ENCODE results near the gene IGBP1. TPM values are rescaled to one million over a fixed set of nuclear protein-coding genes. Genes with fewer than 3 reads are reported as not detected.
A peak's percentile ranks its signal among the peaks of the same experiment; 100 is the strongest.

IGBP1 gene
- total RNA-seq, 1 experiment from 2014 or later, result 35.2 TPM

DNA sequence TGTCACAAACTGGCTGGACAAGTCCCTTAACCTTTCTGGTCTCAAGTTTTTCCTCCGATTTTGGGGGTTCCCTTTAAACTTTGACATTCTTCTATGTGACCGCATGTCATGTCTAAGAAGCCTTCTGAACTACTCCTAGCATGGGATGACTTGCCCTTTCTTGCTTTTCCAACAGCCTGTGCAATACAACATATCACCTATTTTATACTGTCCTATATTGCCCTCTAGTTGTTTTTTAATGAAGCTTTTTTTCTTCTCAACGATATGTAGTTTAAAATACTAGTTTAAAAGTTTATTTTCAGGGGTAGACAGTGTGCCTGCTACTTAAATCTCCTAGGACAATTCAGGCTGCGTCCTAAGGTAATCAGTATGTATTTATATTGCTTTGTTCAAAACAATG, 1.0 kb upstream of the IGBP1 start:
- intact Hi-C loops (cut with micrococcal nuclease; ENCODE audit: unreplicated experiment), result no loop called here
- no peak overlapping the region for H3K4me3 ChIP-seq (ENCODE audit: low read depth, low read length, poor library complexity, severe bottlenecking)

DNA sequence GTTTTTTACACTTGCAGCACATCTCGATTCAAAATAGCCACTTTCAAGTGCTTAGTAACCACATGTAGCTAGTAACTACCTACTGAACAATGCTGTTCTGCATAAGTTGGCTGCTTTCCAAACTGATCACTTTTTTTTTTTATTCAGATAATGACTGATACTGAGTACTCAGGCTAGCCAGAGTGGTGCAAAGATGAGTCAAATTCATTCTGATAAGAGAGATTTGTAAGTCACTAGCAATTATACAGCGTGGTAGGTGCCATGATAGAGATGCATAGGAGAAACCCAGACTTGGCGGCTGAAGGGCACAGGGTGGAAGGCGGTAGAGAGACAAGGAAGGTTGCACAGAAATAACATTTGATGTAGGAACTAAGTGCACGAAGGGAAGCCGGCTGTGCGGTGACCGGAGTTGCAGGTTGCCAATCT, 357 bp upstream of the IGBP1 start:
- POLR2A ChIA-PET (ENCODE audit: low non-redundant PET), result interaction anchor here (0.6 kb wide), 2 partner anchors 846 to 1370 kb away, joined by 3 read pairs; no protein-coding TSS in a partner anchor
- Histone ChIP-seq H3K36me3 (ENCODE audit: insufficient read depth, low read length, poor library complexity, severe bottlenecking) (peaks cover 2% of the 10 kb centered on the region), H3K9me3 (ENCODE audit: low read depth, low read length, poor library complexity, severe bottlenecking) (no peaks in the 10 kb centered on the region), H3K27me3 (replicated peaks; ENCODE audit: insufficient read depth, low read depth, low read length, poor library complexity) (no peaks in the 10 kb centered on the region), H3K27ac (ENCODE audit: low read depth, low read length, poor library complexity, severe bottlenecking) (peak overlapping the region; percentile 87), H3K4me1 (ENCODE audit: insufficient read depth, low read length, poor library complexity, severe bottlenecking) (no peaks in the 10 kb centered on the region), H3K4me3 (ENCODE audit: low read depth, low read length, poor library complexity, severe bottlenecking) (peak overlapping the region; percentile 59)
- no TSS peak for BruUV-seq (replicated peaks)
- CTCF ChIA-PET, result interaction anchor here (0.6 to 1.6 kb wide), 6 partner anchors 99 to 1304 kb away, joined by 3 to 5 read pairs (median 3); partner anchors contain the start of gene EFNB1
- TF ChIP-seq, protein P1, sequence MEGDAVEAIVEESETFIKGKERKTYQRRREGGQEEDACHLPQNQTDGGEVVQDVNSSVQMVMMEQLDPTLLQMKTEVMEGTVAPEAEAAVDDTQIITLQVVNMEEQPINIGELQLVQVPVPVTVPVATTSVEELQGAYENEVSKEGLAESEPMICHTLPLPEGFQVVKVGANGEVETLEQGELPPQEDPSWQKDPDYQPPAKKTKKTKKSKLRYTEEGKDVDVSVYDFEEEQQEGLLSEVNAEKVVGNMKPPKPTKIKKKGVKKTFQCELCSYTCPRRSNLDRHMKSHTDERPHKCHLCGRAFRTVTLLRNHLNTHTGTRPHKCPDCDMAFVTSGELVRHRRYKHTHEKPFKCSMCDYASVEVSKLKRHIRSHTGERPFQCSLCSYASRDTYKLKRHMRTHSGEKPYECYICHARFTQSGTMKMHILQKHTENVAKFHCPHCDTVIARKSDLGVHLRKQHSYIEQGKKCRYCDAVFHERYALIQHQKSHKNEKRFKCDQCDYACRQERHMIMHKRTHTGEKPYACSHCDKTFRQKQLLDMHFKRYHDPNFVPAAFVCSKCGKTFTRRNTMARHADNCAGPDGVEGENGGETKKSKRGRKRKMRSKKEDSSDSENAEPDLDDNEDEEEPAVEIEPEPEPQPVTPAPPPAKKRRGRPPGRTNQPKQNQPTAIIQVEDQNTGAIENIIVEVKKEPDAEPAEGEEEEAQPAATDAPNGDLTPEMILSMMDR (conservative IDR thresholded peaks at IDR 0.05; ENCODE audit: low read depth, low read length), result no peak
- TF ChIP-seq EZH2 (IDR thresholded peaks at IDR 0.05; ENCODE audit: borderline replicate concordance, low read depth, low read length, poor library complexity, severe bottlenecking), result no peak
- DNase-seq (ENCODE audit: low spot score), result no peak
- intact Hi-C loops (cut with micrococcal nuclease; ENCODE audit: unreplicated experiment), result no loop called here

More for the DNA sequence above, 1.0 kb upstream of the IGBP1 start:
- H3K4me1 ChIP-seq (ENCODE audit: insufficient read depth, low read length, poor library complexity, severe bottlenecking), result no peaks in the 10 kb centered on the region
- TF ChIP-seq EZH2 (IDR thresholded peaks at IDR 0.05; ENCODE audit: borderline replicate concordance, low read depth, low read length, poor library complexity, severe bottlenecking), result no peak
- TF ChIP-seq, protein P1 (conservative IDR thresholded peaks at IDR 0.05; ENCODE audit: low read depth, low read length), result 0 out of 2 replicates have a peak, but pooled peaks have one; percentile 7
- H3K27ac ChIP-seq (ENCODE audit: low read depth, low read length, poor library complexity, severe bottlenecking), result no peak overlapping the region
- BruUV-seq (replicated peaks), result no TSS peak
- H3K36me3 ChIP-seq (ENCODE audit: insufficient read depth, low read length, poor library complexity, severe bottlenecking), result peaks cover 1% of the 10 kb centered on the region
- no peaks in the 10 kb centered on the region for H3K9me3 ChIP-seq (ENCODE audit: low read depth, low read length, poor library complexity, severe bottlenecking)
- no peak for DNase-seq (ENCODE audit: low spot score)
- ChIA-PET CTCF (interaction anchor here (0.6 kb wide), 1 partner anchor 99 kb away, joined by 4 read pairs; no protein-coding TSS in a partner anchor), POLR2A (ENCODE audit: low non-redundant PET) (interaction anchor here (0.6 kb wide), 1 partner anchor 845 kb away, joined by 3 read pairs; no protein-coding TSS in a partner anchor)
- H3K27me3 ChIP-seq (replicated peaks; ENCODE audit: insufficient read depth, low read depth, low read length, poor library complexity), result no peaks in the 10 kb centered on the region

DNA sequence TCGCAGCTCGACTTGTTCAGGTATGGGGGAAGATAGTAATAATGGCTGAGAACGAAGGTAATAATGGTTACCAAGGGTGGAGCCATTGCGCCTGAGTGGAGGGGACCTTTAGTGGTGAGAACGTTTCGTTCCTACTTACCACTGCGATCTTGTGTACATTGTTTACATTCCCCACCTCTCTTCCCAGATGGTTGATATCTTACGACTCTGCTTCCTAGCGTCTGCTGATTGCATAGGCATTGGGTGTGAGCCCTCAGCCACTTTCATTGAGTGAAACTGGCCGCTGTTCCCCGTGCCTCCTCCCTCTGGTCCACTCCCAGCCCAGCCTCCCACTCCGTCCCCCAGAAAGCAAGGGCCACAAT, 850 bp downstream of the IGBP1 start:
- Histone ChIP-seq H3K4me1 (ENCODE audit: insufficient read depth, low read length, poor library complexity, severe bottlenecking) (no peaks in the 10 kb centered on the region), H3K27me3 (replicated peaks; ENCODE audit: insufficient read depth, low read depth, low read length, poor library complexity) (no peaks in the 10 kb centered on the region), H3K9me3 (ENCODE audit: low read depth, low read length, poor library complexity, severe bottlenecking) (no peaks in the 10 kb centered on the region), H3K4me3 (ENCODE audit: low read depth, low read length, poor library complexity, severe bottlenecking) (peak overlapping the region; percentile 59), H3K36me3 (ENCODE audit: insufficient read depth, low read length, poor library complexity, severe bottlenecking) (peaks cover 2% of the 10 kb centered on the region), H3K27ac (ENCODE audit: low read depth, low read length, poor library complexity, severe bottlenecking) (peak overlapping the region; percentile 87)
- ChIA-PET CTCF (interaction anchor here (1.4 to 1.6 kb wide), 2 partner anchors 129 to 1306 kb away, joined by 3 to 5 read pairs; partner anchors contain the start of gene EFNB1), POLR2A (ENCODE audit: low non-redundant PET) (no interaction called here)
- TF ChIP-seq, protein P1 (conservative IDR thresholded peaks at IDR 0.05; ENCODE audit: low read depth, low read length), result no peak
- TF ChIP-seq EZH2 (IDR thresholded peaks at IDR 0.05; ENCODE audit: borderline replicate concordance, low read depth, low read length, poor library complexity, severe bottlenecking), result no peak
- intact Hi-C loops (cut with micrococcal nuclease; ENCODE audit: unreplicated experiment), result no loop called here
- BruUV-seq (replicated peaks), result TSS peak; percentile 53
- DNase-seq (ENCODE audit: low spot score), result peak; percentile 5
